K562 (cell line): ENCODE data around the gene RHOBTB3. TPM values are rescaled to one million over a fixed set of nuclear protein-coding genes. Genes with fewer than 3 reads are reported as not detected.

Experiments
- ATAC-seq: fragments of 200-7000 bp; cut with Tn5 transposase; 3 replicates; pipeline ENCODE4 v1.9.1; 2020; ENCODE audit warnings: moderate library complexity
- BruUV-seq: library from RNA; stranded (reverse); fragments of 400-500 nt; replicated peaks from 2 replicates; lab custom pipeline; 2021; lab: Mats Ljungman, UMichigan
- CTCF ChIA-PET: fragments of 300-600 bp; formaldehyde crosslinking; extraction: SDS; loops from one replicate; lab custom pipeline; 2021; ENCODE audit warnings: low intra/inter-chr PET ratio; lab: Yijun Ruan, JAX
- POLR2A ChIA-PET: fragments of 300-600, 350-650 bp; sonication (Branson Sonifier 250); formaldehyde crosslinking; extraction: SDS; loops from one replicate; lab custom pipeline; 2021; ENCODE audit warnings: antibody characterized with exemption, inconsistent platforms; lab: Yijun Ruan, JAX
- DNase-seq, 4 experiments: peaks; one replicate each; pipeline versions ENCODE4 v3.0.0 to v3.0.0-alpha.2; 2011 to 2018; ENCODE audit warnings: low spot score in 3 of 4, mixed read lengths in 3 of 4; ENCODE audit errors: extremely low read depth in 1 of 4
- FAIRE-seq: peaks from 2 replicates; lab custom pipeline; 2011; peaks lifted over from hg19 to GRCh38; lab: Jason Lieb, UNC
- H2AFZ ChIP-seq: 2 replicates; pipeline ENCODE4 v1.6.0; 2011; ENCODE audit warnings: low read depth, low read length, control low read depth, inconsistent platforms
- H3K27ac ChIP-seq: fragments of 200-600 bp; 3 replicates; pipeline ENCODE4 v1.8.0; 2011; ENCODE audit warnings: low read depth, mild to moderate bottlenecking, control low read depth, inconsistent platforms, low read length, moderate library complexity, mixed read lengths; ENCODE audit errors: extremely low read depth
- H3K27me3 ChIP-seq, 2 experiments: fragments of 300-600 bp in 1 of 2; 2 replicates in 1 of 2; 3 replicates in 1 of 2; pipeline versions ENCODE4 v1.6.0 to v1.8.0; 2011; ENCODE audit warnings: inconsistent platforms in 2 of 2, low read length in 2 of 2, mild to moderate bottlenecking in 1 of 2, mixed read lengths in 1 of 2, moderate library complexity in 1 of 2; ENCODE audit not compliant: control insufficient read depth in 2 of 2, insufficient read depth in 2 of 2
- H3K36me3 ChIP-seq: fragments of 300-600 bp; 3 replicates; pipeline ENCODE4 v1.8.0; 2011; ENCODE audit warnings: mild to moderate bottlenecking, low read length, inconsistent platforms; ENCODE audit not compliant: control insufficient read depth, insufficient read depth
- H3K4me1 ChIP-seq, 2 experiments: fragments of 200-600 bp in 1 of 2; replicated peaks in 1 of 2; 2 replicates in 1 of 2; 3 replicates in 1 of 2; pipeline versions ENCODE4 v1.5.1 to v1.8.0; 2011; ENCODE audit warnings: inconsistent platforms in 2 of 2, low read length in 2 of 2, mild to moderate bottlenecking in 1 of 2, mixed read lengths in 1 of 2, moderate library complexity in 1 of 2; ENCODE audit not compliant: control insufficient read depth in 2 of 2, insufficient read depth in 2 of 2
- H3K4me2 ChIP-seq: 2 replicates; pipeline ENCODE4 v1.6.1; 2011; ENCODE audit warnings: low read length, control low read depth, inconsistent platforms, mixed read lengths; ENCODE audit not compliant: insufficient read depth
- H3K4me3 ChIP-seq: fragments of 200-600 bp; sonication (generic), shearing (Covaris generic); 2 replicates; pipeline ENCODE4 v1.5.1; 2016; ENCODE audit warnings: control low read depth, inconsistent platforms
- H3K79me2 ChIP-seq: fragments of 200-600 bp; 3 replicates; pipeline ENCODE4 v1.8.0; 2011; ENCODE audit warnings: low read length, inconsistent platforms; ENCODE audit not compliant: control insufficient read depth, insufficient read depth
- H3K9ac ChIP-seq, 2 experiments: 2 replicates each; pipeline versions ENCODE4 v1.6.0 to v1.6.1; 2011; ENCODE audit warnings: low read depth in 2 of 2, low read length in 2 of 2, control low read depth in 1 of 2, inconsistent platforms in 1 of 2, mild to moderate bottlenecking in 1 of 2, mixed read lengths in 1 of 2; ENCODE audit not compliant: insufficient read depth in 1 of 2
- H3K9me1 ChIP-seq: one replicate; pipeline ENCODE4 v1.6.0; 2011; ENCODE audit warnings: inconsistent platforms, mild to moderate bottlenecking, low read length, moderate library complexity; ENCODE audit not compliant: control insufficient read depth, insufficient read depth
- H3K9me3 ChIP-seq: replicated peaks from 2 replicates; pipeline ENCODE4 v1.5.1; 2011; ENCODE audit warnings: low read depth, low read length, inconsistent platforms; ENCODE audit not compliant: control insufficient read depth, insufficient read depth
- H4K20me1 ChIP-seq: replicated peaks from 2 replicates; pipeline ENCODE4 v1.6.1; 2011; ENCODE audit warnings: low read length, inconsistent platforms, mixed read lengths; ENCODE audit not compliant: control insufficient read depth, insufficient read depth
- CBFB ChIP-seq: sonication (generic); formaldehyde crosslinking; IDR thresholded peaks from 2 replicates; pipeline ENCODE4 v1.4.0; 2020; ENCODE audit warnings: mild to moderate bottlenecking, missing genetic modification reagents
- POLR2AphosphoS2 ChIP-seq: IDR thresholded peaks from 2 replicates; pipeline ENCODE4 v1.6.1; 2012; ENCODE audit warnings: low read length, improper control_type of control experiment
- POLR2AphosphoS5 ChIP-seq: IDR thresholded peaks from 2 replicates; pipeline ENCODE4 v1.6.1; 2011; ENCODE audit warnings: mild to moderate bottlenecking, low read depth, low read length, moderate library complexity; ENCODE audit not compliant: control insufficient read depth, insufficient read depth
- SAFB ChIP-seq: fragments of 200-400 bp; formaldehyde crosslinking; IDR thresholded peaks from 2 replicates; pipeline ENCODE4 v1.6.1; 2017; ENCODE audit warnings: low read depth, low read length, borderline replicate concordance
- SRSF9 ChIP-seq: fragments of 200-400 bp; formaldehyde crosslinking; IDR thresholded peaks from 2 replicates; pipeline ENCODE4 v1.6.1; 2017; ENCODE audit warnings: low read depth, low read length, borderline replicate concordance
- YY1 ChIP-seq, 3 experiments: IDR thresholded peaks; 2 replicates each; pipeline ENCODE4 v1.6.1; 2011; ENCODE audit warnings: low read length in 2 of 3, mild to moderate bottlenecking in 2 of 3, moderate library complexity in 2 of 3, borderline replicate concordance in 1 of 3, control low read depth in 1 of 3, low read depth in 1 of 3; ENCODE audit not compliant: insufficient read depth in 3 of 3, insufficient replicate concordance in 2 of 3, control insufficient read depth in 1 of 3, insufficient read length in 1 of 3; ENCODE audit errors: extremely low read depth in 1 of 3
- ZBTB7A ChIP-seq: IDR thresholded peaks from 2 replicates; pipeline ENCODE4 v1.6.1; 2011; ENCODE audit warnings: low read depth, mild to moderate bottlenecking, low read length, moderate library complexity, borderline replicate concordance; ENCODE audit not compliant: control insufficient read depth
- ZFPM2 ChIP-seq: fragments of 250-450 bp; sonication (Bioruptor Pico); IDR thresholded peaks from 2 replicates; pipeline ENCODE4 v1.5.1; 2022; ENCODE audit warnings: mild to moderate bottlenecking
- ZNF217 ChIP-seq: sonication (generic); formaldehyde crosslinking; IDR thresholded peaks from 2 replicates; pipeline ENCODE4 v1.8.0; 2022; ENCODE audit warnings: mild to moderate bottlenecking, missing genetic modification reagents
- ZNF263 ChIP-seq: sonication (generic); formaldehyde crosslinking; IDR thresholded peaks from 2 replicates; pipeline ENCODE4 v1.8.0; 2022; ENCODE audit warnings: mild to moderate bottlenecking, missing genetic modification reagents, borderline replicate concordance
- ZNF408 ChIP-seq: fragments of 250-450 bp; sonication (Bioruptor Pico); IDR thresholded peaks from 2 replicates; pipeline ENCODE4 v1.4.0; 2020; ENCODE audit warnings: low read depth, mild to moderate bottlenecking, moderate library complexity
- ZNF695 ChIP-seq: fragments of 450-650 bp; formaldehyde crosslinking; IDR thresholded peaks from 2 replicates; pipeline ENCODE4 v1.4.0; 2020; ENCODE audit warnings: mild to moderate bottlenecking, moderate library complexity
- WGBS: fragments of 100-300 bp; shearing (Covaris generic); methylation state at CpG from one replicate; pipeline ENCODE4 v1.1.6; 2016; ENCODE audit warnings: low coverage, mixed read lengths; ENCODE audit not compliant: insufficient coverage; ENCODE audit errors: missing lambda C conversion rate; 5-methylcytosine and 5-hydroxymethylcytosine counted together
- in situ Hi-C: fragments of 300-500 bp; cut with MboI; formaldehyde crosslinking; loops from 4 replicates; pipeline ENCODE4 v1.15.0; 2018; ENCODE audit warnings: inconsistent platforms, mixed read lengths
- intact Hi-C: fragments of 100-400 bp; cut with micrococcal nuclease; formaldehyde crosslinking; loops from 2 replicates; pipeline ENCODE4 v1.14.2; 2022
- polyA plus RNA-seq, 8 experiments: library from polyadenylated mRNA; depleted of rRNA in 4 of 8; stranded (reverse) in 5 of 8; unstranded in 3 of 8; fragments of >200 nt; fragmentation: Nextera tagmentation in 2 of 8; fragmentation: Illumina TruSeq in 1 of 8; extraction: Ambion mirVana in 2 of 8; extraction: Trizol in 1 of 8; gene quantifications; 2 replicates each; pipeline versions ENCODE4 v1.2.1 to v1.2.3, GENCODE V29; 2011 to 2014; ENCODE audit warnings: inconsistent platforms in 1 of 8, missing spikeins in 1 of 8
- total RNA-seq, 7 experiments: library from RNA; depleted of rRNA in 6 of 7; stranded (reverse); fragments of >200 nt in 6 of 7; fragmentation: Illumina TruSeq in 2 of 7; extraction: Trizol in 2 of 7; gene quantifications; 2 replicates each; pipeline versions ENCODE4 v1.2.1 to v1.2.3, GENCODE V29; 2011 to 2021; ENCODE audit warnings: low replicate concordance in 1 of 7
- TF ChIP-seq, protein P1 (sequence below): sonication (generic); formaldehyde crosslinking; IDR thresholded peaks from 2 replicates; pipeline ENCODE4 v1.8.0; 2022; ENCODE audit warnings: missing genetic modification reagents, mild to moderate bottlenecking, borderline replicate concordance

Gene RHOBTB3
- total and polyA plus RNA-seq, 9 of the 15 experiments (the other 6 are each of a cell fraction or from before 2014, with no cell fraction given): 39.7 to 143 (median 115) TPM

DNA sequence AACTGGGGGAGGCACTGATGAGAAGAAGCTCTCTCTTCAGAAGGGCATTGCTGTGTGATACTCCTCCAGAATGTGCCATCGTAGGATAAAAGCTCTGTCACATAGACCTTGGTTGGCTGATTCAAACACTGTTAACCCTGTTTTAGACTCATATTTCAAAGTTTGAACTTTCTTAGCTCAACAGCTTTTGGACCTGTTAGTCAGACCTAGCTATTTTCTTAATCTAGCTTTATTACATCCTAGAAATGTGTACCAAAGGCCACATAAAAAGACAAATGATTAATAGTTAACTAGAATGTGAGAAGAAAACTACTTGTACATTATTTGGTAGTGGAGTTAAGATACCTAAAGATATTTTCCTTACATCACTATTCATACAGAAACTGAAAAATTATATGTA, 4.3 kb downstream of the RHOBTB3 start:
- in situ Hi-C loops (no loop called here), intact Hi-C loops (no loop called here)
- BruUV-seq: no TSS peak
- H3K4me1 ChIP-seq: peaks cover 18 to 30% of the 10 kb centered on the region in 2 experiments; a peak in 4 of 5 replicates
- 18% methylated on average over 1 of the region's 1 CpG for WGBS
- H2AFZ ChIP-seq: no peak overlapping the region
- H3K9me3 ChIP-seq: no peaks in the 10 kb centered on the region
- ATAC-seq: no peak
- no peaks in the 10 kb centered on the region for H4K20me1 ChIP-seq
- peak overlapping the region; percentile 46 to 92; a peak in 2 of 4 replicates for H3K9ac ChIP-seq
- TF ChIP-seq POLR2AphosphoS2 (peak; percentile 23; the same call in 1 of the 2 replicates), ZFPM2 (CRISPR knock-in tag) (no peak)
- TF ChIP-seq, protein P1, sequence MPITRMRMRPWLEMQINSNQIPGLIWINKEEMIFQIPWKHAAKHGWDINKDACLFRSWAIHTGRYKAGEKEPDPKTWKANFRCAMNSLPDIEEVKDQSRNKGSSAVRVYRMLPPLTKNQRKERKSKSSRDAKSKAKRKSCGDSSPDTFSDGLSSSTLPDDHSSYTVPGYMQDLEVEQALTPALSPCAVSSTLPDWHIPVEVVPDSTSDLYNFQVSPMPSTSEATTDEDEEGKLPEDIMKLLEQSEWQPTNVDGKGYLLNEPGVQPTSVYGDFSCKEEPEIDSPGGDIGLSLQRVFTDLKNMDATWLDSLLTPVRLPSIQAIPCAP (CRISPR knock-in tag): no peak
- H3K27ac ChIP-seq: no peak overlapping the region; the same call in 2 of the 3 replicates
- H3K27me3 ChIP-seq: no peaks in the 10 kb centered on the region; a peak in 1 of 5 replicates
- POLR2A ChIA-PET: interaction anchor here (0.6 to 4.1 kb wide), 18 partner anchors 8 to 602 kb away, joined by 3 to 18 read pairs (median 4); partner anchors contain the start of gene RFESD
- peak overlapping the region; percentile 81; the same call in 1 of the 2 replicates for H3K4me3 ChIP-seq
- no peaks in the 10 kb centered on the region for H3K9me1 ChIP-seq
- peaks cover 81% of the 10 kb centered on the region for H3K36me3 ChIP-seq
- no peak for FAIRE-seq
- H3K4me2 ChIP-seq: peak overlapping the region; percentile 14; the same call in 1 of the 2 replicates
- no peak for DNase-seq
- CTCF ChIA-PET: no interaction called here
- peaks cover 97% of the 10 kb centered on the region for H3K79me2 ChIP-seq

DNA sequence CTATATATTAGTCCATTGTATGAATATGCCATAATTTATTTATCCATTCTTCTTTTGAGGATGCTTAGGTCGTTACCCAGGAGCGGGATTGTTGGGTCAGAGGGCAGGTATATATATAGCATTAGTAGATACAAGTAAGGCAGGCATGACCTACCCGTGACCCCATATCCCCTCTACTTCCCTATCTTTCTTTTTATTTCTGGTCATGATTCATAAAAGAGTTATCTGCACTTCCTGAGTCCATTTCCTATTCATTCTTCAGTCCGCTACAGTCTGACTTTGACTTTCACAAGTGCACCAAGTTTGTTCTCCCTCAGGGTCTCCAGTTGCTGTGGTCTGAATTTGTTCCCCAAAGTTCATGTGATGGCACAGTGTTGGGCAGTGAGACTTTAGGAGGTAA, 6.9 kb downstream of the RHOBTB3 start:
- DNase-seq (no peak), FAIRE-seq (no peak), ATAC-seq (no peak)
- Histone ChIP-seq H3K9ac (no peak overlapping the region), H3K9me1 (no peaks in the 10 kb centered on the region), H3K4me3 (no peak overlapping the region), H4K20me1 (no peaks in the 10 kb centered on the region), H3K9me3 (no peaks in the 10 kb centered on the region), H3K4me2 (no peak overlapping the region), H3K36me3 (peaks cover 93% of the 10 kb centered on the region), H3K27ac (no peak overlapping the region), H3K4me1 (peaks cover 8 to 31% of the 10 kb centered on the region in 2 experiments; a peak in 4 of 5 replicates), H3K27me3 (no peaks in the 10 kb centered on the region), H2AFZ (no peak overlapping the region), H3K79me2 (peaks cover 95% of the 10 kb centered on the region)
- WGBS: 42% methylated on average over 4 of the region's 4 CpGs
- no TSS peak for BruUV-seq
- CTCF ChIA-PET: no interaction called here
- POLR2A ChIA-PET: interaction anchor here (0.6 to 0.9 kb wide), 2 partner anchors 11 to 1681 kb away, joined by 3 read pairs; no protein-coding TSS in a partner anchor
- intact Hi-C loops: no loop called here
- in situ Hi-C loops: no loop called here
- TF ChIP-seq ZNF695 (CRISPR knock-in tag) (no peak), SRSF9 (no peak), ZBTB7A (no peak), YY1 (IDR thresholded peaks at IDR 0.05; ENCODE audit: borderline replicate concordance in 1 of 3, control insufficient read depth in 1 of 3, extremely low read depth in 1 of 3, insufficient read depth in 3 of 3, insufficient read length in 1 of 3, insufficient replicate concordance in 2 of 3, low read depth in 1 of 3, low read length in 2 of 3) (no peak), SAFB (no peak), ZNF263 (CRISPR knock-in tag) (no peak), CBFB (CRISPR knock-in tag) (no peak), ZNF217 (CRISPR knock-in tag) (no peak), POLR2AphosphoS5 (0 out of 2 replicates have a peak, but pooled peaks have one; percentile 27), ZNF408 (no peak)
